ENCODE measurements around the gene EFNA1. TPM values are rescaled to one million over a fixed set of nuclear protein-coding genes. Genes with fewer than 3 reads are reported as not detected.

The EFNA1 gene
- total and polyA plus RNA-seq, 2 donors (not counting 3 experiments of a cell fraction or from before 2014, with no cell fraction given), result 107 to 289 TPM

DNA sequence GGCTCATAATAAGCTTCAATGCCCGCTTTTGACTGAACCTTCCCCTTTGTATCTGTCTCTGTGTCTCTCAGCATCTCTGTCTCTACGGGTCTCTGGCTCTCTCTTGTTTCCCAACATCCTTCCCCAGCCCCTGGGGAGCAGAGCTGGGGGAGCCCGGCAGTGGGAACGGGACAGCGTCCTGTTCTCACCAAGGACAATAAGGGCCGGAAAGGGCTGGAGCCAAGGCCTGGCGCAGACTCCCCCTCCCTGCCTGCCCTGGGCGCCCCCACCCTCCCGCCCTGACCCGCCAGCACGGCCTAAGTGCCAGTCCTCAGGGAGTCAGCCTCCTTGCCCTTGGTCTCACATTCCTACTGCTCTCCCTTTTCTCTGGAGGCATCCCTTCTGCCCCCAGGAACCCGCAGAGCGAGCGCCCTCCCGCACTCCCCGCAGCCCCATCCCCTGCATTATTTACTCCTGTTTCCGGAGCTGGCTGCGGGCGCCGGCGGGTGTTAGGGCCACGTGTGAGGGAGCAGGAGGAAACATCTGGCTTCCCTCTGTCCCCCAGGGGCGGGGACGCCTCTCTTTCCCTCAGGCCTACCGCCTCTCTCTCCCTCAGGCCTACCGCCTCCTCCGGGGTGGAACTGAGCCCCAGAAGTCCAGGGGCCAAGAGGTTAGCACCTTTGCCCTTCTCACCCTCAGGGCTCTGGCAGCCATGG, 38.9 kb downstream of the EFNA1 start:
- H3K36me3 ChIP-seq (ENCODE audit: control insufficient read depth in 2 of 2, extremely low read depth in 1 of 2, insufficient read depth in 2 of 2, low read length in 2 of 2), result peaks cover 3 to 9% of the 10 kb centered on the region in 2 experiments
- H3K27me3 ChIP-seq (ENCODE audit: control insufficient read depth in 2 of 2, insufficient read depth in 2 of 2, low read length in 2 of 2), result no peaks in the 10 kb centered on the region
- peak overlapping the region; percentile 56 for H2AFZ ChIP-seq (ENCODE audit: low read depth, low read length)
- H4K20me1 ChIP-seq (replicated peaks; ENCODE audit: control insufficient read depth, extremely low read depth, insufficient read depth, low read length), result no peaks in the 10 kb centered on the region
- intact Hi-C loops (cut with micrococcal nuclease) (loop anchor here (1.0 kb wide), 5 partner anchors 26 to 121 kb away; partner anchors contain the start of genes DPM3, EFNA1 and SLC50A1), dilution Hi-C loops (cut with MboI; ENCODE audit: extremely low pct_ligation_motif_present, low sequenced_read_pairs) (no loop called here)
- peak; percentile 86 for DNase-seq (ENCODE audit: low read depth, low spot score)
- BruUV-seq (replicated peaks), result no TSS peak
- H3K4me1 ChIP-seq (ENCODE audit: control insufficient read depth, extremely low read depth, insufficient read depth, low read length), result peaks cover 16% of the 10 kb centered on the region
- TF ChIP-seq FOS (IDR thresholded peaks at IDR 0.05; ENCODE audit: borderline replicate concordance, insufficient read depth, low read length) (no peak), JUN (IDR thresholded peaks at IDR 0.05; ENCODE audit: borderline replicate concordance, insufficient read depth, insufficient read length, low read depth) (no peak), POLR2AphosphoS5 (IDR thresholded peaks at IDR 0.05; ENCODE audit: insufficient read depth, low read depth, low read length) (peak; percentile 38), EZH2 (IDR thresholded peaks at IDR 0.05; ENCODE audit: borderline replicate concordance, low read depth, low read length, severe bottlenecking) (no peak), MYC (IDR thresholded peaks at IDR 0.05; ENCODE audit: low read depth, low read length) (no peak), GATA2 (IDR thresholded peaks at IDR 0.05; ENCODE audit: insufficient read depth, insufficient read length, low read depth, low read length) (no peak), POLR2A (IDR thresholded peaks at IDR 0.05; ENCODE audit: low read depth, low read length) (no peak)
- TF ChIP-seq, protein P1, sequence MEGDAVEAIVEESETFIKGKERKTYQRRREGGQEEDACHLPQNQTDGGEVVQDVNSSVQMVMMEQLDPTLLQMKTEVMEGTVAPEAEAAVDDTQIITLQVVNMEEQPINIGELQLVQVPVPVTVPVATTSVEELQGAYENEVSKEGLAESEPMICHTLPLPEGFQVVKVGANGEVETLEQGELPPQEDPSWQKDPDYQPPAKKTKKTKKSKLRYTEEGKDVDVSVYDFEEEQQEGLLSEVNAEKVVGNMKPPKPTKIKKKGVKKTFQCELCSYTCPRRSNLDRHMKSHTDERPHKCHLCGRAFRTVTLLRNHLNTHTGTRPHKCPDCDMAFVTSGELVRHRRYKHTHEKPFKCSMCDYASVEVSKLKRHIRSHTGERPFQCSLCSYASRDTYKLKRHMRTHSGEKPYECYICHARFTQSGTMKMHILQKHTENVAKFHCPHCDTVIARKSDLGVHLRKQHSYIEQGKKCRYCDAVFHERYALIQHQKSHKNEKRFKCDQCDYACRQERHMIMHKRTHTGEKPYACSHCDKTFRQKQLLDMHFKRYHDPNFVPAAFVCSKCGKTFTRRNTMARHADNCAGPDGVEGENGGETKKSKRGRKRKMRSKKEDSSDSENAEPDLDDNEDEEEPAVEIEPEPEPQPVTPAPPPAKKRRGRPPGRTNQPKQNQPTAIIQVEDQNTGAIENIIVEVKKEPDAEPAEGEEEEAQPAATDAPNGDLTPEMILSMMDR (IDR thresholded peaks at IDR 0.05; ENCODE audit: extremely low read depth in 1 of 2, insufficient read depth in 1 of 2, low read depth in 1 of 2, low read length in 2 of 2), result no peak
- TF ChIP-seq, protein P2, sequence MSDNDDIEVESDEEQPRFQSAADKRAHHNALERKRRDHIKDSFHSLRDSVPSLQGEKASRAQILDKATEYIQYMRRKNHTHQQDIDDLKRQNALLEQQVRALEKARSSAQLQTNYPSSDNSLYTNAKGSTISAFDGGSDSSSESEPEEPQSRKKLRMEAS (IDR thresholded peaks at IDR 0.05; ENCODE audit: insufficient read depth, insufficient read length), result peak; percentile 63
- peaks cover 3% of the 10 kb centered on the region for H3K79me2 ChIP-seq (ENCODE audit: control insufficient read depth, insufficient read depth, low read length)
- H3K4me3 ChIP-seq (replicated peaks in 1 of 3; ENCODE audit: insufficient read depth in 1 of 3, low read depth in 1 of 3, low read length in 3 of 3), result no peak overlapping the region
- POLR2A ChIA-PET, result interaction anchor here (0.6 to 1.7 kb wide), 4 partner anchors 27 to 75 kb away, joined by 3 to 5 read pairs (median 4); no protein-coding TSS in a partner anchor
- H3K9me3 ChIP-seq (replicated peaks; ENCODE audit: control insufficient read depth, insufficient read depth, low read length), result no peaks in the 10 kb centered on the region
- peak overlapping the region; percentile 42 for H3K4me2 ChIP-seq (ENCODE audit: insufficient read depth, low read length)
- CTCF ChIA-PET, result interaction anchor here (0.6 to 8.3 kb wide), 30 partner anchors 11 to 607 kb away, joined by 3 to 673 read pairs (median 8); partner anchors contain the start of genes ADAM15, DPM3, EFNA1 and LENEP
- H3K9me1 ChIP-seq (replicated peaks; ENCODE audit: control insufficient read depth, extremely low read depth, insufficient read depth, low read length), result no peaks in the 10 kb centered on the region
- peak; percentile 81 for FAIRE-seq
- H3K27ac ChIP-seq (ENCODE audit: insufficient read depth, low read depth, low read length), result peak overlapping the region; percentile 87
- H3K9ac ChIP-seq (replicated peaks; ENCODE audit: extremely low read depth, insufficient read depth, low read length), result peak overlapping the region; percentile 67
